GM18517 (cell line): ENCODE data around the gene CCNY.
"Not testable (repeated sequence)": the region's sequence is repeated elsewhere in the genome, so short reads cannot be mapped to it uniquely, and the experiment has no call there.

ENCODE experiments used
- ATAC-seq: cut with Tn5 transposase; IDR thresholded peaks from one replicate; pipeline ENCODE4 v1.9.1; 2021; ENCODE audit warnings: mild to moderate bottlenecking, moderate library complexity; ENCODE audit not compliant: unreplicated experiment

The CCNY gene

DNA sequence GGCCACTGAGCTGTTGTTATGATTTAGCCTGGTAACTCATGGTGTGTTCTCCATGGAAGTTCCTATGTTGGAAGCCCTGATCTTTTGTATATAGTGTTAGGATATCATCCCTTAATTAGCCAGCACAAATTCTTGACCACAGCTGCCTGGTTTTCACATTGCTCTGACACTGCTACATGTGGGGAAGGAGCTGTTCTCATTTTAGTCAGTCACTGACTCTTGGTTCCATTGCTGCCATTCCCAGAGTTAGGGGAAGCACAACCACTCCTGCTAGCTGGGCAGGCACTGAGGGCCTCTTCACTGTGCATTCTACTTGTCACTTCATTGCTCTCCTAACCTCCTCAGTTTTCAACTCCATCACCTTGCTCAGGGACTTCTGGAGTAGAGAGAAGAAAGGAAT, 170.4 kb downstream of the CCNY start:
- no peak for ATAC-seq

DNA sequence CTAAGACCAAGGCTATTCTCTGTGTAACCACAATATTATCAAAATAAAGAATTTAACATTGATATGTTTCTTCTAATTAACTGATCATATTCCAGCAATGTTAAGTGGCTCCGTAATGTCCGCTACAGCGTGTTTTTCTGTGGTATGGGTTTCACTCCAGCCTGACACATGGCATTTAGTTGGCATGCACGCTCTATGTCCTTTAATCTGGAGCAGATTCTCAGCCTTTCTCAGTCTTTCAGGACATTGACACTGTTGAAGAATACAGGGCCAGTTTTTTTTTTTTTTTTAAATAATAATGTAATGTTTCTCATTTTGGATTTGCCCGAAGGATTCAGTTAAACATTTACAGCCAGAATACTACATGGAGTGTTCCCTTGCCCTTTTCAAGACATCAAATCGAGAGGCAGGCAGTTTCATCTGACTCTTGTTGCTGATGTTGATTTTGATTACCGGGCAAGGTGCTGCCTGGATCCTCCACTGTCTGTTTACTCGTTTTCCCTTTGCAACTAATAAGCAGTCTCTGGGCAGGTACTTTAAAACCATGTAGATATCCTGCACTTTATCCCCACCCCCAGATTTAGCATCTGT, 171.3 kb downstream of the CCNY start:
- ATAC-seq, result no peak

DNA sequence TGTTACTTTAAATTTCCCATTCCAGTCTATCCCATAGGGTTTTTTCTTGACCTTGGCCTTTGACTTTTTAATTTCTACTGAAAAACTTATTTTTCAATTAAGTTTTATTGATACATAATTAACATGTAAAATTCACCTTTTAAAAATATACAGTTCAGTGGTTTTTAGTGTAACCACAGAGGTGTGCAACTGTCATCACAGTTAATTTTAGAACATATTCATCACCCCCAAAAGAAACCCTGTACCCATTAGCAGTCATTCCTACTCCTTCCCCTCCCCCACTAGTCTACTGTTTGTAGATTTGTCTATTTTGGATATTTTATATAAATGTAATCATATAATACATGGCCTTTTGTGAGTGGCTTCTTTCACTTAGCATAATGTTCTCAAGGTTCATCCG, 172.3 kb downstream of the CCNY start:
- no peak for ATAC-seq

DNA sequence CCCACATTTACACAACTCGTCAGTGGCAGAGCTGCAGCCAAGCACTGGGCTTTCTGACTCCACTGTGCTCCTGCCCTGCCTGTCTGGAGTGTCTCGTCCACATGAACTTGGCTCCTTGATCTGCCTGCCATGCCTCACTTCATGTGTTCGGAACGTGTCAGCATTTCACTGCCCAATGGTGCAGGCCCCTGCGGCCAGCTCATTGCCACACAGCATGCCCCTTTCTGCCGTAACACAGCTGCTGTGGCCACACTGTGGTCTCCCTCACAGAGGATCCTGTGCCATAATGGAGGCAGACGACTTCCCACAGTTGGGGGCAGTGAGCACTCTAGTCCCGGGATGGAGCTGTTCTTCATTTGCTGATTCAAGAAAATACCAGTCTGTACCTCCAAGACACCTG, 174.6 kb downstream of the CCNY start:
- ATAC-seq, result no peak

DNA sequence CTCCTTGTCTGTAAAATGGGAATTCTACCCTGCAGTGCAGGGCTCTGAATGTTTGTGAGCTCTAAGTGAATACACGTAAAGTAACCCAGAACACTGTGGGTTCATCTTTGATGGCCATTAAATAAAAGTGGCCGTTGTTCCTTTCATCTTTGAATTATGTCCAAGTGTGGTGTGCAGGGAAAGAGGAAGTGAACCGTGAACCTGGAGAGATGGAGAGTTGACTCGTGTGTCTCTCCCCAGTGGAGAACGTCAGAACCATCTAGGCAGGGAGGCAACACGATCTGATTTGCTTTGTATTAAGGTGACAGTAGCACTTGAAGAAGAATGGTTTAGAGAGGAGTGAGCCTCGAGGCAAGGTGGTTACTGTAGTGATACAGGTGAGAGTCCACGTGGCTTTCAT, 175.3 kb downstream of the CCNY start:
- no peak for ATAC-seq

DNA sequence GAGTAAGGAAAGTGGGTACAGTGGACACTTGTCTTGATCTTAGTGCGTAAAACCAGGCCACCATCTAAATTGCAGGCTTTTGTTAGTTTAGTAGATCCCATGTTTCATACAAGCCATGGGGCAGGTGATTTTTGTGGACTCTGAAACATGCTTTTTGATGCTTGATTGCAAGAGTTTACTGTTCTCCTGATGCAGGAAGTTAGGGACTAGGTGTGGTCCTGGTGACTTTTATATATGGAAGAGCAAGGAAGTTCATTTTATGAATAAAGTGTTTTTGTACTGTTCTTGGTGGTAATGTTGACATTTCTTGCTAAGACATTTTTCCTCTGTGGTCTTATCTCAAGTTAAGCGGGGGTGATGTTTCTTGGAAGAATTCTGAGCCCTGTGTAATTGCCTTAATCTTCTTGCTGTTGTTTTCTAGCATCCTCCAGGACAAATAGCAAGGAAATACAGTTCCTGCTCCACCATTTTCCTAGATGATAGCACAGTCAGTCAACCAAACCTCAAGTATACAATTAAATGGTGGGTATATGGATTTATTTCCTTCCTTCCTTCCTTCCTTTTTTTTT, 179.9 kb downstream of the CCNY start:
- ATAC-seq, result no peak

DNA sequence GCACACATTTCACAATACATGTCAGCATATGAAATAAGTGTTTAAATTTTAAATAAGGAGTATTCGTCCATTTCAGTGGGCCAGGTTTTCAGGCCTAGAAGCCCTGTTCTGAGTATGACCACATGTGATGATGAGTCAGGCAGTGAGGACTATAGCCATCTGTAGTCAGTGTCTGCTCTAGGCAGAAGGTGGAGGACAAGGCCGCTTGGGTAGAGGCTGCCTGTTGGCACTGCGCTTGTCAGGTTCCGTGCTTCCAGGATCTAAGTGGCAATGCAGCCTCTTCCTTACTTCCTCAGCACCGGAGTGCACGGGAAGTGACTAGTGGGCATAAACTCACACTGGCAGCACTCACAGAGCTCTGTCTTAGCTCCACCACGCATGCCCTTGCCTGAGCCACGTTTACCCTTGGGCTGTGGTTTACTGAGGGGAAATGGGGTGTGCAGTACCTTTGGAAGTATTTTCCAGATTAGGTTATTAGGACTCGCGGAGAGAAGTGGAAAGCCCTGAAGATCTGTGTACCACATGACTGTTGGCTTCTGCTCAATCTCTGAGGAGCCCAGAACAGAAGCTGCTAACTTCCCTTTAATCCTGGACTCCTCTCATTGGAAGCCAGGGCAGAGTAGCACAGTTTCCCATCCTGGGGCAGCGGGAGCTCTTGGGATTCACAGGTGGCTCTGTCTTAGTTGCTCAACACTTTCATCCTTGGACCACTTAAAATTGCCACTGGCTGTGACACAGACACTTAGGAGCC, 181.3 kb downstream of the CCNY start:
- ATAC-seq, result no peak

DNA sequence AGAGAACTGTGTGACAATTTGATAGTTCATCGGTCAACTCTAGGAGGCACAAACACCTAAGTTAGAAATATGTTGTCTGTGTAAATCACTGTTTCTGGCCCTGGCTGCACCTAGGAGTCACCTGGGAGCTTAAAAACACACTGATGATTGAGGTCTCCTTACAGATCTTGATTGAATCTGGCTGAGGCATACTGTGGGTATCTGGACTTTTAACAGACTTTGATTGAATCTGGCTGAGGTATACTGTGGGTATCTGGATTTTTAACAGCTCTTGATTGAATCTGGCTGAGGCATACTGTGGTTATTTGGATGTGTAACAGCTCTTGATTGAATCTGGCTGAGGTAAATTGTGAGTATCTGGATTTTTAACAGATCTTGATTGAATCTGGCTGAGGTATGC, 181.9 kb downstream of the CCNY start:
- not testable (repeated sequence) for ATAC-seq

DNA sequence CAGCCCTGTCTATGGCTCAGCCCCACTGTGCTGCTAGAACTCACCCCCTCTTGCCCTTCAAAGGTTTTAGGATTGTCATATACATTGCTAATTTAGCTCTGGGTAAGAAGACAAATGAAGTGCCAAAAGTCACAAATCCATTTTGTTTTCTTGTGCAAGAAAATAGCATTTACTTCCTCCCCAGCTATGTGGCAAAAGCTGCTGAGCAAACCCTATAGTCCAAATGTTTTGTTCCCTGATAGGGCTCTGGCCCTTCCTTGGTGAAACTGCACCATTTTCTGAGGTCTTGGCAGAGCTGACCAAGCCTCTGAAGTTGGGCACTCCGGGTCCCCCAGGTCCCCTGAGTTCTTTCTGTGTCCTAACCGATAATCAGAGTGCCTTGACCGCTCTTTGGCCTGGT, 184.7 kb downstream of the CCNY start:
- ATAC-seq, result no peak

DNA sequence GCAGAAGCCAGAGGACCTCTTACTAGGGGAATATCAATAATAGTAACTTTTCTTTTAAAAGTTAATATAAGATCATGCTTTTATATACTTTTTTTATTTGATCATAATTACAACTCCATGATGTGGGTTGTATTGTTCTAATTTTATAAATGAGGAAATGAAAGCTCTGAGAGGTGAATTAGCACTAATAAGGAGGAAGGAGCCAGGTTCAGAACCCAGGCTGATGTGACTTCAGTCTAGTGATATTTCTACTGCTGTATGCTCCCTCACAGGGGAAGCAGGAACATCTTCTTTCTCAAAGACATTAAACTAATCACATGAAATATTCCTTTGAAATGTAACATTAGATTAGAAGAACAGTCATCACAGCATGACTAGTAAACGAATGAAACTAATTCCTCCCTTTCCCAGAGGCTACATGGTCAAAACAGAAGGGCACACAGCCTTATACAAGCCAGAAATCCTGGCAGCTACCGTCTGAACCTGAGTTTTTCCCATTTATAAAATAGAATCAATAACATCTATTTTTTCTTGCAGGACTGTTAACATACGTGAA, 187.4 kb downstream of the CCNY start:
- no peak for ATAC-seq

DNA sequence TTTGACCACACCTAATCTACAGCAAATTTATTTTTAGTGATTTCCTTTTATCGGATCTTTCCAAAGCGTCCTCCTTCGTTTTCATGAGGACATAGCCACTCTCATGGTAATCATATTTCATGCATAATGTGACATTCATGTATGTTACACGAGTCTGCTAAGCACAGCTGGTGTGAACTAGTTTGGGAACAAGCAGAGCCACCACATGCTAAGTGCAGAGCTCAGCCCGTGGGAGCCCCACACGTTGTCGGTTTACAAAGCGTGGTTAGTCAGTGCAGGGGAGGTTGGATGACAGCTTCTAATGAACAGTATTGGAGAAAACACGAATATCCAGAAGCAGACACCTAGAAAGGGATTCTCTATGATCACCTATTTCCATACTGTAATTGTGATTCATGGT, 190.4 kb downstream of the CCNY start:
- ATAC-seq, result no peak

DNA sequence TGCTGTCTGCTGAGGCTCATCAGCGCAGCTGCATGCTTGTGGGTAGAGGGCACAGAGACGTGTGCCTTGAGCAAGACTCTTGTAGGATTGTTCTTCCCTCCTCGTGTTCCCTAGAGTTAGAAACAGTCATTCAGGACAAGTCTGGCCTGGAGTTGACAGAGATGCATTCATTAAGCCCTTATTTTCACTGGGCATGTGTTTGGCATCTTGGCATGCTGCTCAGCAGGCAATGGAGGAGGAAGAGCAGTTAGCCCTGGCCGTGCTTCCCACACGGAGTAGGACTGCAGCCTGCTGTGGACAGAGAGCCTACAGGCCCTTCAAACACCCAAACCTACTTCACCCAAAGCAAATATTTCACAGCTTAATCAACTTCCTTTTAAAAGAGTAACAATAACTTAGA, 195.8 kb downstream of the CCNY start:
- ATAC-seq, result no peak

DNA sequence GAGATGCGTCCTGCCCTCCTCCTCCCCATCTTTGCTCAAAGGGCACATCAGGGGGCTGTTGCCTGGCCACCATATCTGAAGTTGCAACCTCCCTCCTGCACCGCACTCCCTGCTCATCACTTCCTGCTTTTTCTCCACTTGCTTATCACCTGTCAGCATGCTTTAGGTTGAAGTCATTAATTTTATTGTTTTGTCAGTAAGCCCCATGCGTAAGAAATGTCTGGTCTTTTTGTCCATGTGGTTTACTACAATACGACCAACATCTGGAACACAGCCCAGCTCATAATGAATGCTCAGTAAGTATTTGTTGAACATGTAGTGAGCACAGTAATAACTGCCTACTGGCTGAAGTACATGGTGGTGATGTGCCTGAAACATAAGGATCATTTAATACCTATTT, 197.3 kb downstream of the CCNY start:
- no peak for ATAC-seq

DNA sequence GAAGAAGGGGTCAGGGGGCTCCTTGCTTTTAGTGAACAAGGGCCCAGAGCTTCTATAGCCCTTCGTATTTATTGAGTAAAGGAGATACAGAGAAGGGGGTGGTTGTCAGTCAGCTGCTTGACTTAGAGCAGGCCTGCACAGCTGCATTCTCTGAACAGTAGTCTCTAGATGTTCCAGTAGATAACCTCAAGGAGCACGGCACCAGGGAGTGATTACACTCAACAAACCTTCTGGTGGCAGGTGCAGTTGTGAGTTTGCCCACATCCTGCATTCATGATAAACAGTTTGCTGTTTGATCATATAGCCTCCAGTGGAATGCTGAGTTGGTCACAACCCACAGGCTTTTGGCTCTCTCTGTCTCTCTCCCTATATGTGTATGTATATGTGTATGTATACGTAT, 198.8 kb downstream of the CCNY start:
- ATAC-seq, result no peak

DNA sequence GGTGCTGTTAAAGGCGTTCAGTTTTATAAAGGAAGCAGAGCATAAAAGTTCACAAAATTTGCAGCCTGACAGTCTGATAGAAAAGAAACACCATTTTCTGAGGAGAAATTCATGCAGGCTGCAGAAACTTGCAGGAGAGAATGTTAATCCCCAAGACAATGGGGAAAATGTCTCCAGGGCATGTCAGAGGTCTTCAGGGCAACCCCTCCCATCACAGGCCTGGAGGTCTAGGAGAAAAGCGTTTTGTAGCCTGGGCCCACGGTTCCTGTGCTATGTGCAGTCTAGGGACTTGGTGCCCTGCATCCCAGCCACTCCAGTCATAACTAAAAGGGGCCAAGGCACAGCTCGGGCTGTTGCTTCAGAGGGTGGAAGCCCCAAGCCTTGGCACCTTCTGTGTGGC, 200.5 kb downstream of the CCNY start:
- no peak for ATAC-seq

DNA sequence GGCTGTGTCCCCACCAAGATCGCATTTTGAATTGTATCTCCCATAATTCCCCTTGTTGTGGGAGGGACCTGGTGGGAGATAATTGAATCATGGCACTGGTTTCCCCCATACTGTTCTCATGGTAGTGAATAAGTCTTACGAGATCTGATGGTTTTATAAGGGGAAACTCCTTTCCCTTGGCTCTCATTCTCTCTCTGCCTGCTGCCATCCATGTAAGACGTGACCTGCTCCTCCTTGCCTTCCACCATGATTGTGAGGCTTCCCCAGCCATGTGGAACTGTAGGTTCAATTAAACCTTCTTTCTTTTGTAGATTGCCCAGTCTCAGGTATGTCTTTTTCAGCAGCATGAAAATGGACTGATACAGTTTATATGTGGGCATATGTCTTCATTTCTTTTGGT, 201.6 kb downstream of the CCNY start:
- ATAC-seq, result not testable (repeated sequence)

DNA sequence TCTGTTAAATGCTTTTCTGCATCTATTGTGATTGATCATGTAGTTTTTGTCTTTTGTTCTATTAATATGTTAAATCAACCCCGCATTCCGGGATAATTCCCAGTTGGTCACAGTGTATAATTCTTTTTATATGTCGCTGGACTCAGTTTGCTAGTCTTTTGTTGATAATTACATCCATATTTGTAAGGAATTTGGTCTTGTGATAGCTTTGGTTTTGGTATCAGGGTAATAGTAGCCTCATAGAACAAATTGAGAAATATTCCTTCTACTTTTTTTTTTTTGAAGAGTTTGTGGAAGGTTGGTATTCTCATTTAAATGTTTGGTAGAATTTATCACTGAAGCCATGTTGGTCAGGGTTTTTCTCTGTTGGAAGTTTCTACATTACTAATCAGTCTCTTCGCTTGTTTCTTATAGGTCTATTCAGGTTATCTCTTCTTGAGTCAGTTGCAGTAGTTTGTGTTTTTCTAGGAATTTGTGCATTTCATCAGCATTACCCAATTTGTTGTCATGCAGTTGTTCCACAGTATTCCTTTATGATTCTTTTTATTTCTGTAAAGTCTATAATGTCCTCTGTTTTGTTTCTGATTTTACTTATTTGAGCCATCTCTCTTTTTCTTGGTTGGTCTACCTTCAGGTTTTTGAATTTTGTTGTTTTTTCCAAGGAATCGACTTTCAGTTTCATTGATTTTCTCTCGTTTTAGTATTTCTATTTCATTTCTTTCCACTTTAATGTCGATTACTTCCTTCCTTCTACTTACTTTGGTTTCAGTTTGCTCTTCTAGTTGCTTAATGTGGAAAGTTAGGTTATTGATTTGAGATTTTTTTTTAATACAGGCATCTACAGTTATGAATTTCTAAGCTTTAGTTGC, 204.2 kb downstream of the CCNY start:
- no peak for ATAC-seq

DNA sequence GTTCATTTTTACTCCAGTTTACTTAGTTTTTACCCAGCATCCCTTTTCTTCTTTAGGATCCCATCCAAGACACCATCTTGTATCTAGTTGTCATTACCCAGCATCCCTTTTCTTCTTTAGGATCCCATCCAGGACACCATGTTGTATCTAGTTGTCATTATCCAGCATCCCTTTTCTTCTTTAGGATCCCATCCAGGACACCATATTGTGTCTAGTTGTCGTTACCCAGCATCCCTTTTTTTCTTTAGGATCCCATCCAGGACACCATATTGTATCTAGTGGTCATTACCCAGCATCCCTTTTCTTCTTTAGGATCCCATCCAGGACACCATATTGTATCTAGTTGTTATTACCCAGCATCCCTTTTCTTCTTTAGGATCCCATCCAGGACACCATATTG, 205.4 kb downstream of the CCNY start:
- no peak for ATAC-seq

DNA sequence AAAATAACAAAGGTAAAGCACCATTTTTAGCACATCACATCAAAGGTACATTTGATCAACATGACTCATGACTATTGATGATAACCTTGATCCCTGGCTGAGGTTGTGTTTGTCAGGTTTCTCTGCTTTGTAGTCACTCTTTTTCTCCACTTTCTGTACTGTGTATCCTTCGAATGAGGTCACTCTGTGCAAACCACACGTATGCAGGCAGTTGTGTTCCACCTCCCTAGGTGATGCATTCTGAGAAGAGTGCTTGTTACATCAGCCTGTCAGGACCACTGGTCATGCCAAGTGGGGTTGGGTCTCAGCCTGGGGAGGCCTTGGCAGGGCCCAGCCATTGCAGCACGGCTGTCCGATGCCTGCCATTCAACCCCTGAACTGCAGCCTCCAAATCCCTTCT, 206.0 kb downstream of the CCNY start:
- ATAC-seq, result no peak

DNA sequence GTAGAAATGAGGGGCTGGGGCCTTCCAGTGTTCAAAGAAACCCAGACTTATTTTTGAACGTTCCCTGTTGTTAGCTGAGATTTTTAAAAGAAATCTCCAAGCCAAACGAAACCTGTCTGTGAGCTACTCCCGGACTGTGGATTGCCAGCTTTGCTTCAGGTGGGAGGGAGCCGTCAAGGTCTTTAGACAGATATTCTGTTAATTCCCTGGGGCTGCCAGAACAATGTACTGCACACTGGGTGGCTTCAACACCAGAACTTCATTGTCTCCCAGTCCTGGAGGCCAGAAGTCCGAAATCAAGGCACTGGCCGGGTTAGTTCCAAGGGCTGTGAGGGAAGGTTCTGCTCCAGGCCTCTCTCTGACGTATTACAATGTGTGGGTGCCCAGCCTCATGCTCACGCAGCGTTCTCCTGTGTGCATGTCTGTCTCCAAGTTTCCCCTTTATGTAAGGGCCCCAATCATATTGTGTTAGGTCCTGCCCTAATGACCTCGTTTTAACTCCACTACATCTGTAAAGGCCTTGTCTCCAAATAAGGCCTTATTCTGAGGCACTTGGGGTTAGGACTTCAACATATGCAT, 208.9 kb downstream of the CCNY start:
- ATAC-seq, result no peak
